ENCODE results near the gene FHL2. TPM values are rescaled to one million over a fixed set of nuclear protein-coding genes. Genes with fewer than 3 reads are reported as not detected.
A peak's percentile ranks its signal among the peaks of the same experiment; 100 is the strongest.

FHL2 gene
- total RNA-seq: 10 to 100 TPM; 11.1 to 11.4 TPM
- 11.0 TPM for polyA plus RNA-seq (2013, experiment 1 of 2)
- polyA plus RNA-seq (2013, experiment 2 of 2): 10.8 TPM
- long read RNA-seq, experiment 1, partial matches to known transcripts: 2 of 8 reads
- long read RNA-seq, experiment 1, other reads (novel, unspliced or antisense): 1 of 8 reads
- long read RNA-seq, experiment 2, transcript FHL2-205 (6 exons, 1,531 nt): major isoform, 5 of 13 reads
- long read RNA-seq, experiment 2, partial matches to known transcripts: 1 of 13 reads
- long read RNA-seq, experiment 2, other reads (novel, unspliced or antisense): 1 of 13 reads
- long read RNA-seq, experiment 3, transcript FHL2-205 (6 exons, 1,531 nt): major isoform, 30 of 51 reads
- long read RNA-seq, experiment 3, transcript FHL2-202 (7 exons, 1,769 nt): minor isoform, 7 of 51 reads
- long read RNA-seq, experiment 3, transcript FHL2-206 (6 exons, 1,367 nt): minor isoform, 8 of 51 reads
- long read RNA-seq, experiment 3, partial matches to known transcripts: 0 of 51 reads
- long read RNA-seq, experiment 3, other reads (novel, unspliced or antisense): 3 of 51 reads
- long read RNA-seq, experiment 4, transcript FHL2-202 (7 exons, 1,769 nt): minor isoform, 5 of 38 reads
- long read RNA-seq, experiment 4, transcript FHL2-205 (6 exons, 1,531 nt): major isoform, 18 of 38 reads
- long read RNA-seq, experiment 4, transcript FHL2-206 (6 exons, 1,367 nt): minor isoform, 12 of 38 reads
- long read RNA-seq, experiment 4, partial matches to known transcripts: 1 of 38 reads
- long read RNA-seq, experiment 4, other reads (novel, unspliced or antisense): 1 of 38 reads

- H3K27ac Mint-ChIP-seq: peak within 1 kb of the TSS; percentile 76
- peaks cover 3% of the 10 kb centered on the region for H3K9me3 Mint-ChIP-seq
- H3K27ac ChIP-seq (ENCODE audit: low read depth, low read length): peak within 1 kb of the TSS; percentile 8
- peak; percentile 92 for DNase-seq
- H3K4me3 ChIP-seq (ENCODE audit: low read length): peak within 1 kb of the TSS; percentile 93
- H3K9me3 ChIP-seq (ENCODE audit: control insufficient read depth, low read length): no peaks in the 10 kb centered on the region
- H3K4me1 Mint-ChIP-seq: peaks cover 6% of the 10 kb centered on the region
- H3K4me3 Mint-ChIP-seq: peak within 1 kb of the TSS; percentile 73
- 0% methylated on average over 15 to 74 of the region's 74 CpGs for WGBS, 2 experiments (ENCODE audit: insufficient coverage in 1 of 2, insufficient read length in 1 of 2)
- H3K4me1 ChIP-seq (ENCODE audit: control insufficient read depth, insufficient read depth, low read length): no peaks in the 10 kb centered on the region
- peak within 1 kb of the TSS; percentile 81 for H3K9ac ChIP-seq (ENCODE audit: extremely low read depth, low read length, poor library complexity, severe bottlenecking)
- TF ChIP-seq CTCF (conservative IDR thresholded peaks at IDR 0.05): peak; percentile 68
- peaks cover 13% of the 10 kb centered on the region for H3K27me3 ChIP-seq (ENCODE audit: control insufficient read depth, insufficient read depth, low read length, poor library complexity, severe bottlenecking)
- peaks cover 26% of the 10 kb centered on the region for H3K27me3 Mint-ChIP-seq (ENCODE audit: insufficient read depth)
- H3K36me3 ChIP-seq (ENCODE audit: control insufficient read depth, insufficient read depth, low read length): no peaks in the 10 kb centered on the region
- H3K36me3 Mint-ChIP-seq (ENCODE audit: low read depth): peaks cover 4% of the 10 kb centered on the region
Observed at GRCh38 chr2:105398336-105399206, at the start of gene FHL2. FHL2 (minus strand) TSS chr2:105399051; CDS start chr2:105386516, 12,535 bp downstream.

- H3K9me3 ChIP-seq (ENCODE audit: control insufficient read depth, low read length): no peaks in the 10 kb centered on the region
- no peak overlapping the region for H3K27ac ChIP-seq (ENCODE audit: low read depth, low read length)
- Mint-ChIP-seq H3K27ac (no peak overlapping the region), H3K27me3 (ENCODE audit: insufficient read depth) (no peaks in the 10 kb centered on the region), H3K9me3 (no peaks in the 10 kb centered on the region), H3K4me1 (no peaks in the 10 kb centered on the region), H3K4me3 (no peak overlapping the region), H3K36me3 (ENCODE audit: low read depth) (no peaks in the 10 kb centered on the region)
- TF ChIP-seq CTCF (conservative IDR thresholded peaks at IDR 0.05): no peak
- no peak overlapping the region for H3K9ac ChIP-seq (ENCODE audit: extremely low read depth, low read length, poor library complexity, severe bottlenecking)
- no peak overlapping the region for H3K4me3 ChIP-seq (ENCODE audit: low read length)
- H3K36me3 ChIP-seq (ENCODE audit: control insufficient read depth, insufficient read depth, low read length): no peaks in the 10 kb centered on the region
- WGBS, 2 experiments (ENCODE audit: insufficient coverage in 1 of 2, insufficient read length in 1 of 2): 91 to 93% methylated on average over 3 to 4 of the region's 4 CpGs
- H3K4me1 ChIP-seq (ENCODE audit: control insufficient read depth, insufficient read depth, low read length): peaks cover 3% of the 10 kb centered on the region
- H3K27me3 ChIP-seq (ENCODE audit: control insufficient read depth, insufficient read depth, low read length, poor library complexity, severe bottlenecking): no peaks in the 10 kb centered on the region
- DNase-seq: no peak
Observed at GRCh38 chr2:105447476-105447875, 48.6 kb upstream of the FHL2 start.

- no peaks in the 10 kb centered on the region for H3K4me1 Mint-ChIP-seq
- no peak for TF ChIP-seq CTCF (conservative IDR thresholded peaks at IDR 0.05)
- 94 to 95% methylated on average over 6 of the region's 6 CpGs for WGBS, 2 experiments (ENCODE audit: insufficient coverage in 1 of 2, insufficient read length in 1 of 2)
- Histone ChIP-seq H3K4me3 (ENCODE audit: low read length) (no peak overlapping the region), H3K27me3 (ENCODE audit: control insufficient read depth, insufficient read depth, low read length, poor library complexity, severe bottlenecking) (no peaks in the 10 kb centered on the region), H3K36me3 (ENCODE audit: control insufficient read depth, insufficient read depth, low read length) (no peaks in the 10 kb centered on the region), H3K9ac (ENCODE audit: extremely low read depth, low read length, poor library complexity, severe bottlenecking) (no peak overlapping the region), H3K27ac (ENCODE audit: low read depth, low read length) (no peak overlapping the region), H3K9me3 (ENCODE audit: control insufficient read depth, low read length) (no peaks in the 10 kb centered on the region), H3K4me1 (ENCODE audit: control insufficient read depth, insufficient read depth, low read length) (peaks cover 3% of the 10 kb centered on the region)
- no peak overlapping the region for H3K4me3 Mint-ChIP-seq
- DNase-seq: no peak
- no peak overlapping the region for H3K27ac Mint-ChIP-seq
- H3K27me3 Mint-ChIP-seq (ENCODE audit: insufficient read depth): no peaks in the 10 kb centered on the region
- H3K36me3 Mint-ChIP-seq (ENCODE audit: low read depth): no peaks in the 10 kb centered on the region
- no peaks in the 10 kb centered on the region for H3K9me3 Mint-ChIP-seq
Observed at GRCh38 chr2:105446501-105446900, 47.6 kb upstream of the FHL2 start.
